Lung (tissue), 12 donors: ENCODE measurements around the gene NDUFA7. TPM values are rescaled to one million over a fixed set of nuclear protein-coding genes. Genes with fewer than 3 reads are reported as not detected.

ENCODE experiments used
- ATAC-seq: fragments of 200-7000 bp; cut with Tn5 transposase; one replicate; pipeline ENCODE4 v1.9.1; 2020; ENCODE audit warnings: moderate number of reproducible peaks; ENCODE audit not compliant: insufficient read depth, low FRiP score
- DNase-seq, 3 donors: peaks; one replicate each; pipeline ENCODE4 v3.0.0-alpha.2; 2013 to 2017
- H3K27ac ChIP-seq, 2 donors: one replicate each; pipeline ENCODE4 v1.5.1; 2013; ENCODE audit warnings: mild to moderate bottlenecking in 2 of 2, moderate library complexity in 2 of 2, control low read depth in 1 of 2, inconsistent platforms in 1 of 2, low read depth in 1 of 2, low read length in 1 of 2
- H3K27me3 ChIP-seq, 3 donors: one replicate each; pipeline ENCODE4 v1.5.1; 2013; ENCODE audit warnings: low read length in 2 of 3; ENCODE audit not compliant: control insufficient read depth in 3 of 3, insufficient read depth in 3 of 3
- H3K36me3 ChIP-seq, 4 donors: one replicate each; pipeline ENCODE4 v1.5.1; 2013; ENCODE audit warnings: low read length in 4 of 4, mild to moderate bottlenecking in 1 of 4, moderate library complexity in 1 of 4; ENCODE audit not compliant: control insufficient read depth in 4 of 4, insufficient read depth in 4 of 4
- H3K4me1 ChIP-seq, 5 donors: one replicate each; pipeline ENCODE4 v1.5.1; 2013; ENCODE audit warnings: low read length in 5 of 5, mild to moderate bottlenecking in 2 of 5, moderate library complexity in 1 of 5; ENCODE audit not compliant: control insufficient read depth in 5 of 5, insufficient read depth in 5 of 5
- H3K4me3 ChIP-seq: one replicate; pipeline ENCODE4 v1.5.1; 2013; ENCODE audit warnings: mild to moderate bottlenecking, control low read depth, moderate library complexity
- H3K9ac ChIP-seq, 2 donors: one replicate each; pipeline ENCODE4 v1.5.1; 2013; ENCODE audit warnings: low read length in 2 of 2, control low read depth in 1 of 2; ENCODE audit not compliant: insufficient read depth in 1 of 2
- H3K9me3 ChIP-seq, 4 donors: one replicate each; pipeline ENCODE4 v1.5.1; 2013; ENCODE audit warnings: low read length in 3 of 4, mild to moderate bottlenecking in 1 of 4, moderate library complexity in 1 of 4; ENCODE audit not compliant: control insufficient read depth in 4 of 4, insufficient read depth in 3 of 4
- CTCF ChIP-seq: IDR thresholded peaks from 2 replicates; pipeline ENCODE4 v1.5.1; 2012; ENCODE audit warnings: mild to moderate bottlenecking; ENCODE audit errors: control extremely low read depth, extremely low read depth
- WGBS, 2 donors: extraction: QIAGEN DNeasy Blood & Tissue Kit; methylation state at CpG; one replicate each; pipeline ENCODE4 v1.1.7; 2013; 5-methylcytosine and 5-hydroxymethylcytosine counted together
- polyA plus RNA-seq, 2 donors: library from polyadenylated mRNA; stranded (reverse); fragments of 200-250 nt; gene quantifications; one replicate each; pipeline ENCODE4 v1.2.1, GENCODE V29; 2013
- total RNA-seq, 2 donors: library from RNA; depleted of rRNA in 1 of 2; stranded (reverse); fragments of >200 nt in 1 of 2; gene quantifications; one replicate each; pipeline ENCODE4 v1.2.1, GENCODE V29; 2014 to 2021
- donor health status: control.
- donor health status: control.
- donor health status: Bipolar disorder and iron deficiency.
- donor health status: healthy.
- donor health status: DM: yes; HTN: yes; CAD: no.

The NDUFA7 gene
- total and polyA plus RNA-seq, 4 donors: 10.6 to 239 (median 86.8) TPM

- TF ChIP-seq CTCF: no peak
- DNase-seq (peak in 1 of 3 donors; percentile 37), ATAC-seq (no peak)
- Histone ChIP-seq H3K4me1 (peaks cover 0 to 19% (median 5%) of the 10 kb centered on the region in 5 donors), H3K27me3 (no peaks in the 10 kb centered on the region), H3K9ac (no peak overlapping the region), H3K27ac (peak overlapping the region in 1 of 2 donors; percentile 64), H3K36me3 (peaks cover 7 to 38% (median 24%) of the 10 kb centered on the region in 4 donors), H3K9me3 (no peaks in the 10 kb centered on the region), H3K4me3 (no peak overlapping the region)
- 65 to 77% methylated on average over 16 of the region's 16 CpGs for WGBS, 2 donors
Measured at GRCh38 chr19:8311461-8312260, 9.5 kb downstream of the NDUFA7 start.

DNA sequence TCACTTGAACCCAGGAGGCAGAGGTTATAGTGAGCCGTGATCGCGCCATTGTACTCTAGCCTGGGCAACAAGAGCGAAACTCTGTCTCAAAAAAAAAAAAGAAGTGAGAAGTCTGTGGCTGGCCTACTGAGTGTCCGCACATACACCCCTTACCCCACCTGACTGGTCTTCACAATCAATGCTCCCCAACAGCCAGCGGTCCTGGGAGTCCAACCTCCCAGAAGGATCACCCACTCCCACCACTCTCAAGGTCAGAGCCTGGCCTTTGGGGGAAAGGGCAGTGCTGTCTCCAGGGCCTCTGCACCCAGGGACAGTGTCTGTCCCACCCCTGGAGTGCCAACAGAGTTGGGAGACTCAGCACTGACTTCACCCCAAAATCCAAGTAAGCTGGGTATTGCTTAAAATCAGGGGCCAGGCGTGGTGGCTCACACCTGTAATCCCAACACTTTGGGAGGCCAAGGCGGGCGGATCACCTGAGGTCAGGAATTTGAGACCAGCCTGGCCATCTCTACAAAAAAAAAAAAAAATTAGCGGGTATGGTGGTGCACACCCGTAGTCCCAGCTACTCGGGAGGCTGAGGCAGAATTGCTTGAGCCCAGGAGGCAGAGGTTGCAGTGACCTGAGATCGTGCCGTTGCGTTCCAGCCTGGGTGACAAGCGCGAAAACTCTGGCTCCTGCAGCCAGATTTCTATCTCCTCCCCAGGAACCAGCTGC lies 10.7 kb downstream of the NDUFA7 start:
- H3K9ac ChIP-seq: no peak overlapping the region
- no peaks in the 10 kb centered on the region for H3K9me3 ChIP-seq
- H3K4me3 ChIP-seq: no peak overlapping the region
- 93 to 97% methylated on average over 17 of the region's 17 CpGs for WGBS, 2 donors
- DNase-seq (no peak), ATAC-seq (no peak)
- peaks cover 0 to 21% (median 5%) of the 10 kb centered on the region in 5 donors for H3K4me1 ChIP-seq
- peaks cover 5 to 33% (median 20%) of the 10 kb centered on the region in 4 donors for H3K36me3 ChIP-seq
- no peak for TF ChIP-seq CTCF
- H3K27ac ChIP-seq: peak overlapping the region in 1 of 2 donors; percentile 34
- no peaks in the 10 kb centered on the region for H3K27me3 ChIP-seq

GRCh38 chr19:8308891-8309291 lies 12.3 kb downstream of the NDUFA7 start:
- peaks cover 0 to 19% (median 5%) of the 10 kb centered on the region in 5 donors for H3K4me1 ChIP-seq
- H3K4me3 ChIP-seq: no peak overlapping the region
- ATAC-seq: no peak
- WGBS, 2 donors: 68 to 84% methylated on average over 17 of the region's 17 CpGs
- H3K9me3 ChIP-seq: no peaks in the 10 kb centered on the region
- H3K36me3 ChIP-seq: peaks cover 0 to 19% (median 15%) of the 10 kb centered on the region in 4 donors
- no peak overlapping the region for H3K27ac ChIP-seq
- no peak for DNase-seq
- peak overlapping the region in 1 of 2 donors; percentile 32 for H3K9ac ChIP-seq
- H3K27me3 ChIP-seq: no peaks in the 10 kb centered on the region
- TF ChIP-seq CTCF: no peak
